Peyer's patch (tissue), 4 donors: ENCODE results near the gene CNST.

Source experiments
- POLR2A ChIP-seq, 2 donors: fragments of 450-650 bp; IDR thresholded peaks; one replicate each; pipeline ENCODE4 v1.5.1; 2017; ENCODE audit warnings: antibody characterized with exemption in 2 of 2, mild to moderate bottlenecking in 2 of 2, moderate library complexity in 2 of 2
- TF ChIP-seq, protein P1 (sequence below), 6 experiments: fragments of 450-650 bp in 4 of 6; fragments of 200-600 bp in 2 of 6; sonication (generic) in 1 of 6; IDR thresholded peaks; one replicate each; pipeline ENCODE4 v1.5.1; 2017 to 2019; ENCODE audit warnings: antibody characterized with exemption in 6 of 6, mild to moderate bottlenecking in 3 of 6, moderate library complexity in 1 of 6

DNA sequence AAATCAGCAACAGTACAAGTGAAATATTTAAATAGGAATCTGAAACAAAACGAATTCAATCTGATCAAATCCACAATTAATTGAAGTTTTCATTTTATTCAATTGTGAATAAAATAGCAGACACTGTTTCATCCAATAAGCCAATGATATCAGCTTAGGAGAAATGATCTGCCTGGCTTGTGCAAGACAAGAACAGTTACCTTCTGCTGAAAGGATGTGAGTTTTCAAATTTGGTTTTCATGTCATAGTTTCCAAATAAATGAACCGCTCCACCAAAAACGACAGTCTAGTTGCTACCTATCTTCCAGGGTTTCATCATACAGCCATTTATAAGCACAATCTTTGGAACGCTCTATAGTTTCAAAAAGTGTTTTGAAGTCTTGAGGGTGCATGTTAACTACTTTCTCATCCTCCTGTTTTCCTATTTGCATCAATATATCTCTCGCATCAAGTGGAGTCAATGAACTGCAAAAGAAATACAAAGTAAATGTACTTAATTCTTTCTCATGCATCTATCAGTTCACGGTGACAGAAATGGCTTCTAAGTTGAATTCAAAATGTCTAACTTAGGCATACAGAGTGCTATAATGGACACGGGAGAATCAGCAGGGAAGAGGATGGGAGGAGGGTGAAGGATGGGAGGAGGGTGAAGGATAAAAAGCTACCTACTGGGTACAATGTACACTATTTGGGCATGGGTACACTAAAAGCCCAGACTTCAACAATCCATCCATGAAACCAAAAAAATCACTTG, 25.3 kb upstream of the CNST start:
- TF ChIP-seq, protein P1, sequence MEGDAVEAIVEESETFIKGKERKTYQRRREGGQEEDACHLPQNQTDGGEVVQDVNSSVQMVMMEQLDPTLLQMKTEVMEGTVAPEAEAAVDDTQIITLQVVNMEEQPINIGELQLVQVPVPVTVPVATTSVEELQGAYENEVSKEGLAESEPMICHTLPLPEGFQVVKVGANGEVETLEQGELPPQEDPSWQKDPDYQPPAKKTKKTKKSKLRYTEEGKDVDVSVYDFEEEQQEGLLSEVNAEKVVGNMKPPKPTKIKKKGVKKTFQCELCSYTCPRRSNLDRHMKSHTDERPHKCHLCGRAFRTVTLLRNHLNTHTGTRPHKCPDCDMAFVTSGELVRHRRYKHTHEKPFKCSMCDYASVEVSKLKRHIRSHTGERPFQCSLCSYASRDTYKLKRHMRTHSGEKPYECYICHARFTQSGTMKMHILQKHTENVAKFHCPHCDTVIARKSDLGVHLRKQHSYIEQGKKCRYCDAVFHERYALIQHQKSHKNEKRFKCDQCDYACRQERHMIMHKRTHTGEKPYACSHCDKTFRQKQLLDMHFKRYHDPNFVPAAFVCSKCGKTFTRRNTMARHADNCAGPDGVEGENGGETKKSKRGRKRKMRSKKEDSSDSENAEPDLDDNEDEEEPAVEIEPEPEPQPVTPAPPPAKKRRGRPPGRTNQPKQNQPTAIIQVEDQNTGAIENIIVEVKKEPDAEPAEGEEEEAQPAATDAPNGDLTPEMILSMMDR (IDR thresholded peaks at IDR 0.05) = no peak
- TF ChIP-seq POLR2A (IDR thresholded peaks at IDR 0.05) = no peak
